GM12878 (cell line): ENCODE measurements around the gene SOX3. TPM values are rescaled to one million over a fixed set of nuclear protein-coding genes. Genes with fewer than 3 reads are reported as not detected.

Source experiments
- ATAC-seq: fragments of 200-7000 bp; cut with Tn5 transposase; 3 replicates; pipeline ENCODE4 v1.9.1; 2020; ENCODE audit warnings: mild to moderate bottlenecking, moderate library complexity
- BruUV-seq: library from RNA; stranded (reverse); fragments of 400-500 nt; replicated peaks from 2 replicates; lab custom pipeline; 2021; lab: Mats Ljungman, UMichigan
- CTCF ChIA-PET: fragments of 300-600 bp; sonication (Branson Sonifier 250); formaldehyde crosslinking; extraction: SDS; loops from one replicate; lab custom pipeline; 2021; ENCODE audit warnings: inconsistent platforms; lab: Yijun Ruan, JAX
- POLR2A ChIA-PET: fragments of 350-600 bp; formaldehyde crosslinking; extraction: SDS; loops from one replicate; lab custom pipeline; 2021; ENCODE audit warnings: inconsistent platforms; lab: Charles Lee
- RAD21 ChIA-PET: fragments of 300-600 bp; sonication (Branson Sonifier 250); formaldehyde crosslinking; loops from one replicate; lab custom pipeline; 2023; ENCODE audit warnings: antibody characterized with exemption; ENCODE audit not compliant: unreplicated experiment; lab: Charles Lee
- SMC1A ChIA-PET: fragments of 300-600 bp; sonication (Branson Sonifier 250); formaldehyde crosslinking; loops from one replicate; lab custom pipeline; 2023; ENCODE audit not compliant: unreplicated experiment, uncharacterized antibody; lab: Charles Lee
- DNase-seq: peaks from one replicate; pipeline ENCODE4 v3.0.0-alpha.2; 2011; ENCODE audit warnings: low read depth, low spot score
- FAIRE-seq: peaks from 3 replicates; lab custom pipeline; 2011; peaks lifted over from hg19 to GRCh38; lab: Jason Lieb, UNC
- H2AFZ ChIP-seq: 2 replicates; pipeline ENCODE4 v1.6.0; 2011; ENCODE audit warnings: low read depth, low read length, control low read depth; ENCODE audit not compliant: control insufficient read depth
- H3K27ac ChIP-seq: 2 replicates; pipeline ENCODE4 v1.5.1; 2011; ENCODE audit warnings: control low read depth; ENCODE audit not compliant: control insufficient read depth, insufficient read depth
- H3K27me3 ChIP-seq, 2 experiments: replicated peaks in 1 of 2; 2 replicates each; pipeline versions ENCODE4 v1.6.0 to v1.6.1; 2011; ENCODE audit warnings: low read length in 1 of 2; ENCODE audit not compliant: control insufficient read depth in 2 of 2, insufficient read depth in 2 of 2
- H3K36me3 ChIP-seq, 2 experiments: 2 replicates each; pipeline ENCODE4 v1.5.1; 2011; ENCODE audit warnings: low read length in 1 of 2; ENCODE audit not compliant: control insufficient read depth in 2 of 2, insufficient read depth in 2 of 2
- H3K4me1 ChIP-seq: 2 replicates; pipeline ENCODE4 v1.6.1; 2011; ENCODE audit warnings: mild to moderate bottlenecking, low read length, moderate library complexity, mixed read lengths; ENCODE audit not compliant: control insufficient read depth, insufficient read depth
- H3K4me2 ChIP-seq: 2 replicates; pipeline ENCODE4 v1.6.0; 2011; ENCODE audit warnings: control low read depth; ENCODE audit not compliant: control insufficient read depth, insufficient read depth
- H3K4me3 ChIP-seq: fragments of 200-600 bp; sonication (generic); 2 replicates; pipeline ENCODE4 v1.5.1; 2016
- H3K79me2 ChIP-seq: 2 replicates; pipeline ENCODE4 v1.6.0; 2011; ENCODE audit warnings: low read length; ENCODE audit not compliant: control insufficient read depth, insufficient read depth
- H3K9ac ChIP-seq: 2 replicates; pipeline ENCODE4 v1.8.0; 2011; ENCODE audit warnings: low read length, control low read depth, mixed read lengths; ENCODE audit not compliant: control insufficient read depth, insufficient read depth
- H3K9me3 ChIP-seq: replicated peaks from 3 replicates; pipeline ENCODE4 v1.5.1; 2011; ENCODE audit warnings: mild to moderate bottlenecking, low read length; ENCODE audit not compliant: control insufficient read depth, insufficient read depth
- H4K20me1 ChIP-seq: 2 replicates; pipeline ENCODE4 v1.6.0; 2011; ENCODE audit not compliant: control insufficient read depth, insufficient read depth
- ATF7 ChIP-seq: fragments of 450-650 bp; IDR thresholded peaks from 2 replicates; pipeline ENCODE4 v1.6.1; 2016; ENCODE audit warnings: low read depth, mild to moderate bottlenecking
- NBN ChIP-seq: fragments of 450-650 bp; IDR thresholded peaks from 2 replicates; pipeline ENCODE4 v1.6.1; 2016
- NFIC ChIP-seq: IDR thresholded peaks from 2 replicates; pipeline ENCODE4 v1.6.1; 2012; ENCODE audit warnings: low read depth, mild to moderate bottlenecking, inconsistent platforms, low read length, moderate library complexity
- RCOR1 ChIP-seq: conservative IDR thresholded peaks from 2 replicates; pipeline ENCODE4 v1.6.1; 2012; ENCODE audit warnings: low read depth, low read length, improper control_type of control experiment
- SIN3A ChIP-seq: IDR thresholded peaks from 2 replicates; pipeline ENCODE4 v1.6.1; 2012; ENCODE audit warnings: low read depth, low read length, improper control_type of control experiment
- SRF ChIP-seq, 2 experiments: IDR thresholded peaks; 2 replicates each; pipeline ENCODE4 v1.6.1; 2011; ENCODE audit warnings: low read depth in 2 of 2, low read length in 2 of 2, mild to moderate bottlenecking in 1 of 2, moderate library complexity in 1 of 2
- STAT3 ChIP-seq: IDR thresholded peaks from 2 replicates; pipeline ENCODE4 v1.6.1; 2011; ENCODE audit warnings: low read depth, low read length, improper control_type of control experiment
- YBX1 ChIP-seq: fragments of 450-650 bp; IDR thresholded peaks from 2 replicates; pipeline ENCODE4 v1.6.1; 2016; ENCODE audit warnings: antibody characterized with exemption
- WGBS: methylation state at CpG from one replicate; pipeline ENCODE4 v1.1.6; 2016; ENCODE audit warnings: low lambda C conversion rate; ENCODE audit not compliant: insufficient replicate concordance, insufficient coverage; ENCODE audit errors: missing lambda C conversion rate; 5-methylcytosine and 5-hydroxymethylcytosine counted together
- in situ Hi-C: fragments of 300-500 bp; cut with MboI; formaldehyde crosslinking; loops from 9 replicates; pipeline ENCODE4 v1.14.3; 2018; ENCODE audit warnings: mixed read lengths
- intact Hi-C: fragments of 100-400 bp; cut with micrococcal nuclease; formaldehyde crosslinking; loops from one replicate; pipeline ENCODE4 v1.14.2; 2022; ENCODE audit not compliant: unreplicated experiment
- polyA plus RNA-seq, 11 experiments: library from polyadenylated mRNA; depleted of rRNA in 4 of 11; unstranded in 6 of 11; stranded (reverse) in 5 of 11; fragments of >200 nt; fragmentation: Nextera tagmentation in 4 of 11; fragmentation: Illumina TruSeq in 1 of 11; extraction: Ambion mirVana in 4 of 11; extraction: Trizol in 1 of 11; gene quantifications; 1 replicate in 1 of 11; 2 replicates in 10 of 11; pipeline versions ENCODE4 v1.2.1 to v1.2.3, GENCODE V29; 2011 to 2016; ENCODE audit warnings: inconsistent platforms in 2 of 11, missing spikeins in 2 of 11, low read depth in 1 of 11
- total RNA-seq, 4 experiments: library from RNA; depleted of rRNA in 3 of 4; stranded (reverse); fragments of >200 nt in 3 of 4; fragmentation: Illumina TruSeq in 1 of 4; extraction: Trizol in 1 of 4; gene quantifications; 2 replicates each; pipeline versions ENCODE4 v1.2.1 to v1.2.3, GENCODE V29; 2013 to 2021
- TF ChIP-seq, protein P1 (sequence below): IDR thresholded peaks from 2 replicates; pipeline ENCODE4 v1.6.1; 2012; ENCODE audit warnings: low read depth, low read length, improper control_type of control experiment
- TF ChIP-seq, protein P2 (sequence below): fragments of 450-650 bp; formaldehyde crosslinking; IDR thresholded peaks from 2 replicates; pipeline ENCODE4 v1.4.0; 2022; ENCODE audit warnings: mild to moderate bottlenecking, moderate library complexity
- TF ChIP-seq, protein P3 (sequence below): IDR thresholded peaks from 2 replicates; pipeline ENCODE4 v1.6.1; 2011; ENCODE audit warnings: mild to moderate bottlenecking, low read depth, low read length, moderate library complexity; ENCODE audit not compliant: insufficient replicate concordance

The SOX3 gene
- total and polyA plus RNA-seq, 10 of the 15 experiments (the other 5 are each of a cell fraction or from before 2014, with no cell fraction given), result not detected

DNA sequence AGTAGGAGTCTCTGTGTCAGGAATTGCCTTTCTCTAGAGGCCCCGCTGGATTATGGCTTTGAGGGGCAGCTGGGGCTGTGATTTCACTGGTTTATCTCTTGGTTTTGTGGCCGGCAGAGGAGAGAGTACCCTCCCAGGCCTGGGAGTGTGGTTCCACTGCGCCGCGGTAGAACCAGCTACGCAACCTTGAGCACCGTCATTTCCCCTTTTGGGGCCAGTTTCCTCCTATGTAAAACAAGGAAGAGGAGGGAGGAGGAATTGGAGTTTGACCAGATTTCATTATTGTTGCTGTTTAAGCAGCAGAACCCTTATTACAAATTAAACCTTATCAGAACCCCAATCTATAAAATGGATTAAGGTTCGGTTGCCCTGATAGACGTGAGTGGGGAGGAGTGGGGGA is 4.4 kb downstream of the SOX3 start:
- DNase-seq, result no peak
- no peak overlapping the region for H3K4me3 ChIP-seq
- no peak for FAIRE-seq
- no peak overlapping the region for H3K27ac ChIP-seq
- intact Hi-C loops, result no loop called here
- peaks cover 2% of the 10 kb centered on the region; the same call in 1 of the 3 replicates for H3K9me3 ChIP-seq
- no peak for ATAC-seq
- no peaks in the 10 kb centered on the region for H3K27me3 ChIP-seq
- no peaks in the 10 kb centered on the region for H3K4me1 ChIP-seq
- in situ Hi-C loops, result no loop called here
- H3K4me2 ChIP-seq, result no peak overlapping the region
- WGBS, result 42% methylated on average over 9 of the region's 9 CpGs
- H4K20me1 ChIP-seq, result no peaks in the 10 kb centered on the region
- H2AFZ ChIP-seq, result no peak overlapping the region
- ChIA-PET CTCF (no interaction called here), SMC1A (no interaction called here), POLR2A (no interaction called here), RAD21 (no interaction called here)
- TF ChIP-seq NBN (no peak), YBX1 (no peak), RCOR1 (no peak), SRF (IDR thresholded peaks at IDR 0.05; ENCODE audit: low read depth in 2 of 2, low read length in 2 of 2) (no peak), NFIC (no peak), SIN3A (no peak), STAT3 (no peak), ATF7 (no peak)
- TF ChIP-seq, protein P1, sequence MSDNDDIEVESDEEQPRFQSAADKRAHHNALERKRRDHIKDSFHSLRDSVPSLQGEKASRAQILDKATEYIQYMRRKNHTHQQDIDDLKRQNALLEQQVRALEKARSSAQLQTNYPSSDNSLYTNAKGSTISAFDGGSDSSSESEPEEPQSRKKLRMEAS, result no peak
- TF ChIP-seq, protein P2, sequence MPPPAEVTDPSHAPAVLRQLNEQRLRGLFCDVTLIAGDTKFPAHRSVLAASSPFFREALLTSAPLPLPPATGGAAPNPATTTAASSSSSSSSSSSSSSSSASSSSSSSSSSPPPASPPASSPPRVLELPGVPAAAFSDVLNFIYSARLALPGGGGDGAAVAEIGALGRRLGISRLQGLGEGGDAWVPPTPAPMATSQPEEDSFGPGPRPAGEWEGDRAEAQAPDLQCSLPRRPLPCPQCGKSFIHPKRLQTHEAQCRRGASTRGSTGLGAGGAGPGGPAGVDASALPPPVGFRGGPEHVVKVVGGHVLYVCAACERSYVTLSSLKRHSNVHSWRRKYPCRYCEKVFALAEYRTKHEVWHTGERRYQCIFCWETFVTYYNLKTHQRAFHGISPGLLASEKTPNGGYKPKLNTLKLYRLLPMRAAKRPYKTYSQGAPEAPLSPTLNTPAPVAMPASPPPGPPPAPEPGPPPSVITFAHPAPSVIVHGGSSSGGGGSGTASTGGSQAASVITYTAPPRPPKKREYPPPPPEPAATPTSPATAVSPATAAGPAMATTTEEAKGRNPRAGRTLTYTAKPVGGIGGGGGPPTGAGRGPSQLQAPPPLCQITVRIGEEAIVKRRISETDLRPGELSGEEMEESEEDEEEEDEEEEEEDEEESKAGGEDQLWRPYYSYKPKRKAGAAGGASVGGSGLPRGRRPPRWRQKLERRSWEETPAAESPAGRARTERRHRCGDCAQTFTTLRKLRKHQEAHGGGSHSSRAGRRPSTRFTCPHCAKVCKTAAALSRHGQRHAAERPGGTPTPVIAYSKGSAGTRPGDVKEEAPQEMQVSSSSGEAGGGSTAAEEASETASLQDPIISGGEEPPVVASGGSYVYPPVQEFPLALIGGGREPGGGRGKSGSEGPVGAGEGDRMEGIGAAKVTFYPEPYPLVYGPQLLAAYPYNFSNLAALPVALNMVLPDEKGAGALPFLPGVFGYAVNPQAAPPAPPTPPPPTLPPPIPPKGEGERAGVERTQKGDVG (CRISPR knock-in tag), result no peak
- TF ChIP-seq, protein P3, sequence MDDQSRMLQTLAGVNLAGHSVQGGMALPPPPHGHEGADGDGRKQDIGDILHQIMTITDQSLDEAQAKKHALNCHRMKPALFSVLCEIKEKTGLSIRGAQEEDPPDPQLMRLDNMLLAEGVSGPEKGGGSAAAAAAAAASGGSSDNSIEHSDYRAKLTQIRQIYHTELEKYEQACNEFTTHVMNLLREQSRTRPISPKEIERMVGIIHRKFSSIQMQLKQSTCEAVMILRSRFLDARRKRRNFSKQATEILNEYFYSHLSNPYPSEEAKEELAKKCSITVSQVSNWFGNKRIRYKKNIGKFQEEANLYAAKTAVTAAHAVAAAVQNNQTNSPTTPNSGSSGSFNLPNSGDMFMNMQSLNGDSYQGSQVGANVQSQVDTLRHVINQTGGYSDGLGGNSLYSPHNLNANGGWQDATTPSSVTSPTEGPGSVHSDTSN, result no peak
- no TSS peak for BruUV-seq
- H3K79me2 ChIP-seq, result no peaks in the 10 kb centered on the region
- H3K9ac ChIP-seq, result no peak overlapping the region
- no peaks in the 10 kb centered on the region for H3K36me3 ChIP-seq
